Stimulated activated CD8-positive, alpha-beta memory T cell treated with anti-CD3 and anti-CD28 coated beads, Interleukin-7, amount 100 ng/mL, for 48 hours (primary cell): Measurements from ENCODE around the gene RNF133.
"Not testable (repeated sequence)": the region's sequence is repeated elsewhere in the genome, so short reads cannot be mapped to it uniquely, and the experiment has no call there.

Experiments
- DNase-seq, 2 donors: peaks; one replicate each; pipeline ENCODE4 v3.0.0-alpha.2; 2020; ENCODE audit warnings: low read depth in 1 of 2; ENCODE audit errors: extremely low read depth in 1 of 2

RNF133 gene

GRCh38 chr7:122691569-122692235 is 7.2 kb downstream of the RNF133 start:
- DNase-seq, result no peak

DNA sequence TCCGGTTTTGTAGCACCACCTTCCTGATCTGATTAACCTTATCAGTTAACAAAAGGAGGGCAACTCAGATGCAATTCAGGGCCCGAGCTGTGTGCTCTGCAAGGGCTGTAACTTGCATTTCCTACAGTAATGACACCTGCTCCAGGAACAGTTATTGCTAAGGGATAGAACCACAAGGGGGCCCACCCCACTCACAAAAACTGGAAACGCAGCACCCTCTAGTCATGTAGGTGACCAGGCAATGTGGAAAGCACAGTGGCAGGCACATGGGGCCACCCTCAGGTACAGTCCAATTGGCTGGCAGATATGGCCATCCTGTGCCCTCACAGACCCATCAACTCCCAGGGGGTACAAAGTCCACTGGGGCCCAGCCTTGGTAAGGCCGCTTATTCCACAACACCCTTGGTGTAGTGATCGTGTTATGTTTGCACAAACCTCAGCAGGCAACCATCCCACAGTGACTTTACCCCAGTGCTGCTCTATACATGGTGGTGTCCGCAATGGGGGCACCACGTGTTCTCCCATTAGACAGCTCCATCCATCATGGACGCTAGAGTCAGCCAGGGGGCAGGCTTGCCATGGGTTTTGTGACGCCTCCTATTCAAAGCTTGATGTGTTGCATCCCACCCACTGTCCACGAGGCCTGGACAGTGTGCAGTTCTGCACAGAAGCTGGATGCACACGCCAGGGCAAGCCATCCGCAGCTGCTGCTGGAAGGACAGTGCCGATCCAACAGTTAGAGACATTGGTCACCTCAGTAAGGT is 9.4 kb downstream of the RNF133 start:
- DNase-seq, result no peak

GRCh38 chr7:122688400-122688998 is 10.4 kb downstream of the RNF133 start:
- no peak for DNase-seq

- no peak for DNase-seq
Measured at GRCh38 chr7:122686360-122686878, 12.5 kb downstream of the RNF133 start.

DNA sequence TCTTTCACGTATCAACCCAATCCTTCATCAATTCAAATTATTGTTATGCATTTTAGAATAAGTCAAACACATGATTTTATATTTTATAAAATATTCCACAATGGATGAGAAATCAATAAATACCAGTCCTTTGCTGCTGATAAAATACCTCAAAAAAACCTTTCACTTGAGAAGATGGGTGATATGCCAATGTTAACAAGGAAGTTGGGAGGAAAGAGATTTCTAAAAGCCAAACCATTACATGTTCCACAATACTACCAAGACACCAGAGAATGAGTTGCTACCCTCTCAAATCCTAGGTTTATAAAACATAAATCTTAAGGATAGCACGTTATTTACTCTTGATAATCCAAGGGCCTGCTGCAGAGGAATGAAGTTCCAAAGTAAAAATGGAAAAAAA is 14.4 kb downstream of the RNF133 start:
- no peak for DNase-seq

DNA sequence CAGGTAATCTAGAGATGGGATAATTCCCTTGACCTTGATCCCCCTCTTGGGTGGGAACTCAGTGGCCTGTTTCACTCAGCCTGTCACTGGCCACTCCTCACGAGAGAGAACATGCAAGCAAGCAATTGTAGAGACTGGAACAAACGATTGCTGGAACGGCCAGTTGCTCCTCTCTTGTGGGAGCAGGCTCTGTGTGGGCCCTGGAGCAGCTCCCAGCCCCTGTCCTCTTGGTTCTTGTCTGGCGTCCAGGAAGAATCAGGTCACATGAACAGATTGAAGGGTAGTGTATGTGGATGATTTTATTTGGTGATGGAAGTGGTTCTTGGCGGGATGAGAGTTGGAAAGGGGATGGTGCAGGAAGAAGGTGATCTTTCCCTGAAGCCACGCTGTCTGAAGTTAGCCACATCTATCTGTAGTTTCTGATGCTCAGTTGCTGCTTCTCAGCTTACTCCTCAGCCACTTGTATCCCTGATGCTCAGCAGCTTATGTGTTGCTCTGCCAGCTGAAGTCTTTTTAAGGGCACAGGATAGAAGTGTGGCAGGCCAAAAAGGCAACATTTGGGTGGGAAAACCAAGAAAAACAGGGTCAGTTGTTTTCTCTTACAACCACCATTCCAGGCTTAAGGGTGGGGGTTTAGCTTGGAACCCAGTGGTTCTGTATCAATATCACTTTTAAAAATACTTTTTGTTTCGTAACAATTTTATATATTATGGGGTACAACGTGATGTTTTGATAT is 15.9 kb downstream of the RNF133 start:
- DNase-seq, result no peak

GRCh38 chr7:122681186-122681585 is 17.7 kb downstream of the RNF133 start:
- not testable (repeated sequence) for DNase-seq

DNA sequence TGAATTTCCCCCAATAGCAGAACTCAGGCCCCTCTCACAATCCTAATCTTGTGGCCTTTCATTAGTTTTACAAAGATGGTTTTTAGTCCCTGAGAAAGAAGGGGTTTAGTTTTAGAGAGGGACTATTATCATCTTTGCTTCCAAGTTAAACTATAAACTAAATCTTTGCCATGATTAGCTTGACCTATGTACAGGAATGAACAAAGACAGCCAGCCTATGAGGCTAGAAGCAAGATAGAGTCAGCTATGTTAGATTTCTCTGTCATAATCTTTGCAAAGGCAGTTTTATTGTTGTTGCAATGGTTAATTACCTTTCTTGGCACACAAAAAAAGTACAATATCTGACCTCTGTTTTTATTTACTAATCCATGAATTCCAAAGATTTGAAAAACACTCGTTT is 19.1 kb downstream of the RNF133 start:
- no peak for DNase-seq

- not testable (repeated sequence) for DNase-seq
Measured at GRCh38 chr7:122679269-122679709, 19.6 kb downstream of the RNF133 start.

- DNase-seq, result no peak
Measured at GRCh38 chr7:122677149-122677548, 21.8 kb downstream of the RNF133 start.

DNA sequence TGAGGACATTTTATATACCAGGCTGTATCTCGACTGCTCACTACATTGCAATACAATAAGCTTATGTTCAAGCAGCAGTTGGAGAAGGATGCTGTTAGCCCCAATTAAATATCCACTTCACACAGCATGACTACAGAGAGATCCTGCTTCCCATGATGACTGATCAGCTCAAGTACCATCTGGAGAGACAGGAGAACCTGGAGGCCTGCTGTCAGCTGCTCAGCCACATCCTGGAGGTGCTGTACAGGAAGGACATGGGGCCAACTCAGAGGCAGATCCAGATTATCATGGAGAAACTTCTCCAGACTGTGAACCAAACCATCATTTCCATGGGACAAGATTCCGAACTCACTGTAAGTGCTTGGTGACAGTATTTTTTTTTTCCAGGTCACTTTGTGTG is 22.5 kb downstream of the RNF133 start:
- no peak for DNase-seq

DNA sequence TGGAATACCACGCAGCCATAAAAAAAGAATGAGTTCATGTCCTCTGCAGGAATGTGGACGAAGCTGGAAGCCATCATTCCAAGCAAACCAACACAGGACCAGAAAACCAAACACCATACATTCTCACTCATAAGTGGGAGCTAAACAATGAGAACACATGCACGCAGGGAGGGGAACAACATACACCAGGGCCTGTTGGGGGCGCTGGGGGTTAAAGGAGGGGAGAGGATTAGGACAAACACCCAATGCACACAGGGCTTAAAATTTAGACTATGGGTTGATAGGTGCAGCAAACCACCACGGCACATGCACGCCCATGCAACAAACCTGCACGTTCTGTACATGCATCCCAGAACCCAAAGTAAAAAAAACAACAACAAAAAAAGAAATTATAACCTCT is 23.3 kb downstream of the RNF133 start:
- no peak for DNase-seq

DNA sequence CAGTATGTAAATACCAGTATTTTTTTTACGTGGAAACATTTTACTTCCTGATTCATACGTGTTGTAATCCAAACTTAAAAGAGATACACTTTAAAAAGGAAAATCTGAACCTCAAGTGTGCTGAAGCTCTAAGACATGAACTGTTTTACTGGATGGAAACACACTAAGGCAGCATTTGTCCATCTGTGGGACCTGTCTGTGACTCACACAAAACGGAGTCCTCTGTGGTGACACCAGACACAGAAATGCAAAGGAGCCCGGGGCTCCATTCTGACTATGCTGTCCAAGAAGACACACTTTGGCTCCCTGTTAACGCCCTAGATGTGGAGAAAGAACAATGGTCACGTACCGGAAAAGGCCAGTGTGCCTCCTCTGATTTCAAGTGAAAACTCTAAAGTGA is 23.9 kb downstream of the RNF133 start:
- DNase-seq, result no peak

DNA sequence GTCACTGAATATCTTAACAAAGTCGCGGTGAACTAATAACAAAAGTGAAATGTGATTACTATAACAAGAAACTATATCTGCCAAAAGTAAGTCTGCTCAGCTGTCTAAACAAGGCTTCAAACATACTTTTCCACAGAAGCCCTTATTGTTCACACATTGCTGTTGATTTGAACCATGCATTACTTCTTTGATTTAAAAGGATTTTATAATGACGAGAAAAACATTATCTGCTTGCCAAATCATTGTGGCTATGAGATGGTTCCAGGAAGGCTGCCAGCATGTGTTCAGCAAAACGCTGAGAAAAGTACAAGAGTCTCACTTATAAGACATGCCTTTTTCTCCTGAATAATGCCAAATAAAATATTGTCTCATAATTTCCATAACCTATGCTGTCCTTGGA is 24.4 kb downstream of the RNF133 start:
- DNase-seq, result no peak

DNA sequence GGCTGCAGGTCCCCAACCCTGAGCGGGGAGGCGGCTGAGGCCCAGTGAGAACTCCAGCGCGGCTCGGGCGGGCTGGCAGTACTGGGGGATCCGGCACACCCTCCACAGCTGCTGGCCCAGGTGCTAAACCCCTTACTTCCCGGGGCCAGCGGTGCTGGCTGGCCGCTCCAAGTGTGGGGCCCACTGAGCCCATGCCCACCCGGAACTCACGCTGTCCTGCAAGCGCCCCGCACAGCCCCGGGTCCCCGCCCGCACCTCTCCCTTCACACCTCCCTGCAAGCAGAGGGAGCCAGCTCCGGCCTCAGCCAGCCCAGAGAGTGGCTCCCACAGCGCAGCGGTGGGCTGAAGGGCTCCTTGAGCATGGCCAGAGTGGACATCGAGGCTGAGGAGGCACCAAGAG is 25.0 kb downstream of the RNF133 start:
- no peak for DNase-seq

- DNase-seq, result no peak
Measured at GRCh38 chr7:122672536-122672935, 26.4 kb downstream of the RNF133 start.

- no peak for DNase-seq
Measured at GRCh38 chr7:122663733-122664132, 35.2 kb downstream of the RNF133 start.

DNA sequence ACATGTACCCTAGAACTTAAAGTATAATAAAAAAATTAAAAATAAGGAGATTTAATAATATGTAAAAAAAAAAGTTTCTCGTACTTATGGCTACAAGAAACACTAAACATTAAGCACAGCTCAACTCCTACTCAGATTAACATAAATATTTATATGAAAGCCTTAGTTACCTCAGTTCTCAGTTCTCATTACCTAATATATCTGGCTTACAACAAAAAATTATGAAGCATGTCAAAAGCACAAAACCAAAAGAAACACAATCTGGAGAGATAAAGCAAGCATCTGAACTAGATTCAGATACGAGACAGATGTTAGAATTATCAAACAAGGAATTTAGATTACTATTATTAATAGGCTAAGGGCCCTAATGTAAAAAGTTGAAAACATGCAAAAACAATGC is 40.1 kb downstream of the RNF133 start:
- no peak for DNase-seq

DNA sequence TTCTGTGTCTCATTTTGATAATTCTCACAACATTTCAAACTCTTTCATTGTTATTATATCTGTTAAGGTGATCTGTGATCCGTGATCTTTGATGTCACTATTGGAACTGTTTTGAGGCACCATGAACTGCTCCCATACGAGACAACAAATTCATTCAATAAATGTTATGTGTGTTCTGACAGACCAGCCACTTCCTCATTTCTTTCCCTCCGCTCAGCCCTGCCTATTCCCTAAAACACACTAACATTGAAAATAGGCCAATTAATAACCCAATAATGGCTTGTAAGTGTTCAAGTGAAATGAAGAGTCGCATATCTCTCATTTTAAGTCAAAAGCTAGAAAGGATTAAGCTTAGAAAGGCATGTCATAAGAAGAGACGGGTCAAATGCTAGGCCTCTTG is 45.2 kb downstream of the RNF133 start:
- no peak for DNase-seq

DNA sequence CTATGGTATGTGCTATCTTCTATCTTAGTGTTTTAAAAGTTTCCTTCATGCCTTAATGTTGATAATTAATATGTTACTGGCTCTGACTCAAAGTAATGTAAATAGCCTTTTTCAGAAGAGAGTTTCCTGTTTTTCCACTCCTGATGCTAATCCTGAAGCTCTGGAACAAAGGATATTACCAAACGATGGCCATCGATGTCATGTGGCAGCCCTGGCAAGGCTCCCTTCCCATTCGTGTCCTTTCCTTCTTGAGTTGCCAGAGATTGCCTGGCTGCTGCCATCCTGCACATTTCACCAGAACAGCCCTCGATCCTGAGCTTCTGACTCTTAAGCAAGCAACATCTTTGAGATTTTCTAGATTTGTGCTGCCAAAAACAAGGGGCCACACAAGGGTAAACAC is 46.0 kb downstream of the RNF133 start:
- no peak for DNase-seq

DNA sequence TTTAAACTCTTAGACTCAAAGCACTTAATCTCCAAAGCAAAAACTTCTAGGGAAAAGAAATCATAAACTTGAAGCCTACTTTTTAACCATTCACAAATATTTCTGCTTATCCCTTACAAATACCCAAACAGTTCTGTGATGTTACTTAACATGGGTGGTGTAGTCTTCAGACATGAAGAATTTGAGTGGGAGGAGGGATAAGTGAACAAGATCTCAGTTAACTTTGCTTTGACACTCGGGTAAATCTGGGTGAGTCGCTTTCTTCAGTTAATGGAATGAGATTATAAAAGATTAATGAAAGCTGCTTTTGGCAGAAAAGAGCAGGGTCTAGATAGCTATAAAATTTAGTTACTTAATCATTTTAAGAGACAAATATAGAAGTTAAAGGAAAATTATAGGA is 47.5 kb downstream of the RNF133 start:
- DNase-seq, result no peak
